NCI-H1417 treated with DMSO at 0.1 percent for 48 hours (cell line): ENCODE measurements around the gene BRIP1.
A peak's percentile ranks its signal among the peaks of the same experiment; 100 is the strongest.
"Not testable (repeated sequence)": the region's sequence is repeated elsewhere in the genome, so short reads cannot be mapped to it uniquely, and the experiment has no call there.

Experiments
- DNase-seq: peaks from one replicate; lab custom pipeline; 2025; lab: John Stamatoyannopoulos, UW

BRIP1 gene

DNA sequence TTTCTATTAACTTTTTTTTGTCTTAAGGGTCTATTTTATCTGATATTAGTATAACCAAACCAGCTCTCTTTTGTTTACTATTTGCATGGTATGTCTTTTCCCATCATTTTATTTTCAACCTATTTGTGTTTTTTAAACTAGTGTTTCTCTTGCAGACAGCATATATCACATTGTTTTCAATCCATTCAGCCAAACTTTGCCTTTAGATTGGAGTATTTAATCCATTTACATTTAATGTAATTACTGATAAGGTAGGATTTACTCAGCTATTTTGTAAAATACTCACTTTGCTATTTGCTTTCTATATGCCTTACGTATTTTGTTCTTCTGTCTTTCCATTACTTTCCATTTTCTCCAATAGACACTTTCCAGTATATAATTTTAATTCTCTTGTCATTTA, 164.3 kb downstream of the BRIP1 start:
- no peak for DNase-seq

DNA sequence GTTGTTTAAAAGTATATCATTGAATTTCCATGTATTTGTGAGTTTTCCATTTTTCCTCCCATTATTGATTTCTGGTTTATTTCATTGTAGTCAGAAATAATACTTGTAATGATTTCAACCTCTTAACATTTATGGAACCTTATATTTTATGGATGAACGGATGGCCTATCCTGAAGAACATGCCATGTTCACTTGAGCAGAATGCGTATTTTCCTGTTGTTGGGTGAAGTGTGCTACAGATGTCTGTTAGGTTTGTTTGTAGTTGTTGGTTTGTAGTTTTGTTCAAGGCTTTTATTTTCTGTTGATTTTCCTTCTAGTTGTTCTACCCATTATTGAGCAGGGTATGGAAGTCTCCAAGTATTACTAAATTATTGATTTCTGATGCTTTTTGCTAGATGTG, 165.1 kb downstream of the BRIP1 start:
- DNase-seq: no peak

DNA sequence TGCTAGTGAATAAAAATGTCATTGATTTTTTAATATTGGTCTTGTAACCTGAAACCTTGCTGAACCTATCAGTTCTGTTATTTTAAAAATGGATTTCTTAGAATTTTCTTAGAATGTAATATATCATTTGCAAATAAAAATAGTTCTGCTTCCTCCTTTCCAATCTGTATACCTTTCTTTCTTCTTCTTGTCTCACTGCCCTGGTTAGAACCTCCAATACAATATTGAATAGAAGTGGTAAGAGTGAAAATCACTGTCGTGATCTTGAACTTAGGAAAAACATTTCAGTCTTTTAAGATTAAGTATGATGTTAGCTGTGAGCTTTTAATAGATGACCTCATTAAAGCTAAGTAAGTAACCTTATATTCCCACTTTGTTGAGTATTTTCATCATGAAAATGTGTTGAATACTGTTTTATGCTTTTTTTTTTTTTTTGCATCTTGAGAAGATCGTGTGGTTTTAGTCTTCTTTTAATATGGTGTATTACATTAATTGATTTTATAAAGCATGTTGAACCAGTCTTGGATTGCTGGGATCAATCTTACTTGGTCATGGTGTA, 167.5 kb downstream of the BRIP1 start:
- no peak for DNase-seq

DNA sequence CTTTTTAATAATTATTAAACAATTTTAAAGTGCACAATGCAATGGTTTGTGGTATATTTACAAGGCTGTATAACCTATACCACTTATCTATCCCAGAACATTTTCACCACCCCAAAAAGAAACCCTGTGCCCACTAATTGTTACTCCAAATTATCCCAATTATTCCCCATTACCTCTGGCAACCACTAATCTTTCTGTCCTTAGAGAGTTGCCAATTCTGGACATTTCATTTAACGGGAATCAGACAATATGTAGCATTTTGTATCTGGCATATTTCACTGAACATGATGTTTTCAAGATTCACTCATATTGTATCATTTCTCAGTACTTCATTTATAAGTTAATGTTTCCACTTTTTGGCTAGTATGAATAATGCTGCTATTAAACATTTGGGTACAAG, 169.2 kb downstream of the BRIP1 start:
- no peak for DNase-seq

DNA sequence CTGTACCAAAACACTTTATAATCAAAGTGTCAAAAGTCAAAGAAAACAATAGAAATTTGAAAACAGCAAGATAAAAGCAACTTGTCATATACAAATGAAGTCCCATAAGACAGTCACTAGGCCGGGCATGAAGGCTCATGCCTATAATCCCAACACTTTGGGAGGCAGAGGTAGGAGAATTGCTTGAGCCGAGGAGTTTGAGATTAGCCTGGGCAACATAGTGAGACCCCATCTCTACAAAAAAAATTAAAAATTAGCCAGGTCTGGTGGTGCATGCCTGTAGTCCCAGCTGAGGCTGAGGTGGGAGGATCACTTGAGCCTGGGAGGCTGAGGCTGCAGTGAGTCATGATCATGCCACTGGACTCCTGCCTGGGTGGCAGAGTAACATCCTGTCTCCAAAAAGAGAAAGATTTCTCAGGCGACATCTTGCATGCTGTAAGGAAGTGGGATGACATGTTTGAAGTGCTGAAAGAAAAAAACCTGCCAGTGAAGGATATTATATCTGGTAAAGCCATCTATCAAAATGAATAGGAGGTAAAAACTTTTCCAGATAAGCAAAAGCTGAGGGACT, 173.6 kb downstream of the BRIP1 start:
- DNase-seq: no peak

DNA sequence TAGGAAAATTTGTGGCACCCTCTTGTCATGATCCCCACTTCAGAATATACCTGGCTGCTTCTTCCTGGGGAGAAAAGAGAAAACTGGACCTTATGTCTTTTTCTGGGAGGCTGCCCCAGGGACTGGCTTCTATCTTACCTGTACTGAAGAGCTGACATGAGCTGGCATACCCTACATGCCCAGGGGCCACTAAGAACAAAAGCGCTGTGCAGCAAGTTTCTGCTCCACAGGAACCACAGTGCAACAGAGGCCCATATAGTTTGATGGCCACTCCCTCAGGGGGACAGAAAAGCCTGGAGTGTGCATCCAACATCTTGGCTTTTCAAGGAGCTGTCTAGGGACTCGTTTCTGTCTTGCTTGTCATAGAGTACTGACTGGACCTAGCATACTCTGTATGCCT, 175.6 kb downstream of the BRIP1 start:
- DNase-seq: no peak

DNA sequence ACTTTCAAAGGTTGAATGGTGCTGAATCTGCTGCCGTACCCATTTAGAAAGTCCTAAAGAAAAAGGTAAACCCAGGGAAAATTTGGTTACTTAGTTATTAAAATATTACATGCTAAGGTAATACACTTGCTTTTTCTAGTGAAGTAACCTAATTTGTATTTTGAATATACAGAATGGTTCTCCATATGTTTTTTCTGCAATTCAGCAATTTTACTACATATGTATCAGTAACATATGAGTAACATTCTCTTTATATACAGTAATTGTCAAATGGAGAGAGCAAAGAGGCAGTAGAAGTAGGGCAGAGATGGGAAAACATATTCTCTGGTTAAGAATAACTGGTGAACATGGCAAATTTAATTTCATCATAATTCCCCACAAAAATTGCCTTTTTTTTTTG, 177.2 kb downstream of the BRIP1 start:
- no peak for DNase-seq

DNA sequence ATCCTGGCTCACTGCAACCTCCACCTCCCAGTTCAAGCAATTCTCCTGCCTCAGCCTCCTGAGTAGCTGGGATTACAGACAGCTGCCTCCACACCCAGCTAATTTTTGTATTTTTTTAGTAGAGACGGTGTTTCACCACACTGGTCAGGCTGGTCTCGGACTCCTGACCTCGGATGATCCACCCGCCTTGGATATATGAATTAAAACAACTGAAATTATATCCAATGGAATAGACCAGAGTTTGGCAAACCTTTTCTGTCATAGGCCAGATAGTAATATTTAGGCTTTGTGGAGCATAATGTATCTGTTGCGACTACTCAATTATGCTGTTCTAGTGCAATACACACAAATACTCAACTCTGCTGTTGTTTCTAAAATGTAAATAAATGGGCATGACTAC, 178.5 kb downstream of the BRIP1 start:
- DNase-seq: no peak

DNA sequence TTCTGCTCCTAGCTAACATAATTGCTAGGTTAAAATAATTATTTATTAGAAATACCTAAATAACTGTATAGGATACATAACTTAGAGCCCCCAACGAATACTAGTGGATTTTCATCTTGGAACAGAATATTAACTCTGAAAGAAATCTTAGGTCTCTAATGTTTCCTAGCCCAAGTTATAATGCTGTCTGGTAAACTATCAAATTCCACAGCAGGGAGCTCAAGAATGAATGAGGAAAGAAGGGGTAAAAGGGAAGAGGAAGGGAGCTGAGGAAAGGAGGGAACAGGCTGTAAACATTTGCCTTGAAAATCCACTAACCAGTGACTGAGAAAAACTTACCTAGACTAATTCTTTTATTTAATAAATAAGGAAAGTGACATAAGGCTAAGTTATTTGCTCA, 179.2 kb downstream of the BRIP1 start:
- DNase-seq: no peak

DNA sequence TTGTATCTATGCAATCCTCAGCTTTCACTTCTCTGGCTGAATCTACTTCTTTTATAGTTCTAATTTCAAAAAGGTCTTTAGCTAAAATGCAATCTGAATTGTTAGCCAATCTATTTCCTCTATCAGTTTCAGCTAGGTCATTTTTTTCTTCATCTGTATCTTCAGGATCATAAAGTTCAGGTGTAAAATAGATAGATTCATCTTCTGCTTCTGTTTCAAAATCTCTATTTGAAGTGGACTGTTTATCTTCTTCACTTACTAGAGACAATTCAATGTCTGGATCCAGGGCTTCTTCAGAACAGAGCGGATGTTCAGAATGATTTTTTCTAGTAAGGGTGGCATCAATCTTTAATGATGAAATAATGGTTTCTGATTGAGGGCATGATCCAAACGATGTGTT, 179.9 kb downstream of the BRIP1 start:
- no peak for DNase-seq

DNA sequence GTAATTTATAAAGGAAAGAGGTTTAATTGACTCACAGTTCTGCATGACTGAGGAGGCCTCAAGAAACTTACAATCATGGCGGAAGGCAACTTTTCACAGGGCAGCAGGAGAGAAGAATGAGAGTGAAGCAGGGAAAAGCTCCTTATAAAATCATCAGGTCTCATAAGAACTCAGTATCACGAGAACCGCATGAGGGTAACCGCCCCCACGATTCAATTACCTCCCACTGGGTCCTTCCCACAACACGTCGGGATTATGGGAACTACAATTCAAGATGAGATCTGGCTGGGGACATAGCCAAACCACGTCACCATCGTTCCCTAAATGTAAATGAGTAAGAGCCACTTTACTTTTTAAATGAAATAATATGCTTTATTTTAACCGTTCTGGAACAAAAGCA, 182.4 kb downstream of the BRIP1 start:
- no peak for DNase-seq

DNA sequence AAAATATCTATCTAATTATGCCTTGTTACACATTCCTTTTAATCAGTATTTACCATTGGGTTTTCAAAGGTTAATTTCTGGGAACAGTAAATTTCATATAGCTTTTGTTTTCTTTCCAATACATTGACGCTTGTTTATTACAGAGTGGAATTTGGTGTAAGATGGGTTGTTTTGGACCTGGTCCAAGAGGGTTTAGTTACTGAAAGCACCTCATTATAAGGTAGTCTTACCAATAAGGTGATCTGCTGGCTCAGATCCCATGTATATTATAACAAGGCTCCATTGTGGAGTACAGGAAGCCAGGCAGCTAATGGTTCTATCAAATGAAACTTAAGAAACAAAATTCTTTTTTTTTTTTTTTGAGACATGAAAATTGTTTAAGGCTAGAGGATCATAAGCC, 185.0 kb downstream of the BRIP1 start:
- no peak for DNase-seq

DNA sequence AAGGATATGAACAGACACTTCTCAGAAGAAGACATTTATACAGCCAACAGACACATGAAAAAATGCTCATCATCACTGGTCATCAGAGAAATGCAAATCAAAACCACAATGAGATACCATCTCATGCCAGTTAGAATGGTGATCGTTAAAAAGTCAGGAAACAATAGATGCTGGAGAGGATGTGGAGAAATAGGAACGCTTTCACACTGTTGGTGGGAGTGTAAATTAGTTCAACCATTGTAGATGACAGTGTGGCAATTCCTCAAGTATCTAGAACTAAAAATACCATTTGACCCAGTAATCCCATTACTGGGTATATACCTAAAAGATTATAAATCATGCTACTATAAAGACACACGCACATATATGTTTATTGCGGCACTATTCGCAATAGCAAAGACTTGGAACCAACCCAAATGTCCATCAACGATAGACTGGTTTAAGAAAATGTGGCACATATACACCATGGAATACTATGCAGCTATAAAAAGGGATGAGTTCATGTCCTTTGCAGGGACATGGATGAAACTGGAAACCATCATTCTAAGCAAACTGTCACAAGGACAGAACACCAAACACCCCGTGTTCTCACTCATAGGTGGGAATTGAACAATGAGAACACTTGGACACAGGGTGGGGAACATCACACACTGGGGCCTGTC, 186.0 kb downstream of the BRIP1 start:
- DNase-seq: not testable (repeated sequence)

DNA sequence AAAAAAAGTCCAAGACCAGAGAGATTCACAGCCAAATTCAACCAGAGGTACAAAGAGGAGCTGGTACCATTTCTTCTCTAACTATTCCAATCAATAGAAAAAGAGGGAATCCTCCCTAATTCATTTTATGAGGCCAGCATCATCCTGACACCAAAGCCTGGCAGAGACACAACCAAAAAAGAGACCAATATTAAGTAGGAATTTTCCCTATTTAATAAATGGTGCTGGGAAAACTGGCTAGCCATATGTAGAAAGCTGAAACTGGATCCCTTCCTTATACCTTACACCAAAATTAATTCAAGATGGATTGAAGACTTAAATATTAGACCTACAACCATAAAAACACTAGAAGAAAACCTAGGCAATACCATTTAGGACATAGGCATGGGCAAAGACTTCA, 186.8 kb downstream of the BRIP1 start:
- not testable (repeated sequence) for DNase-seq

DNA sequence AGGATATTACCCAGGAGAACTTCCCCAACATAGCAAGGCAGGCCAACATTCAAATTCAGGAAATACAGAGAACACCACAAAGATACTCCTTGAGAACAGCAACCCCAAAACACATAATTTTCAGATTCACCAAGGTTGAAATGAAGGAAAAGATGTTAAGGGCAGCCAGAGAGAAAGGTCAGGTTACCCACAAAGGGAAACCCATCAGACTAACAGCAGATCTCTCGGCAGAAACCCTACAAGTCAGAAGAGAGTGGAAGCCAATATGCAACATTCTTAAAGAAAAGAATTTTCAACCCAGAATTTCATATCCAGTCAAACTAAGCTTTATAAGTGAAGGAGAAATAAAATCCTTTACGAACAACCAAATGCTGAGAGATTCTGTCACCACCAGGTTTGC, 188.7 kb downstream of the BRIP1 start:
- not testable (repeated sequence) for DNase-seq

DNA sequence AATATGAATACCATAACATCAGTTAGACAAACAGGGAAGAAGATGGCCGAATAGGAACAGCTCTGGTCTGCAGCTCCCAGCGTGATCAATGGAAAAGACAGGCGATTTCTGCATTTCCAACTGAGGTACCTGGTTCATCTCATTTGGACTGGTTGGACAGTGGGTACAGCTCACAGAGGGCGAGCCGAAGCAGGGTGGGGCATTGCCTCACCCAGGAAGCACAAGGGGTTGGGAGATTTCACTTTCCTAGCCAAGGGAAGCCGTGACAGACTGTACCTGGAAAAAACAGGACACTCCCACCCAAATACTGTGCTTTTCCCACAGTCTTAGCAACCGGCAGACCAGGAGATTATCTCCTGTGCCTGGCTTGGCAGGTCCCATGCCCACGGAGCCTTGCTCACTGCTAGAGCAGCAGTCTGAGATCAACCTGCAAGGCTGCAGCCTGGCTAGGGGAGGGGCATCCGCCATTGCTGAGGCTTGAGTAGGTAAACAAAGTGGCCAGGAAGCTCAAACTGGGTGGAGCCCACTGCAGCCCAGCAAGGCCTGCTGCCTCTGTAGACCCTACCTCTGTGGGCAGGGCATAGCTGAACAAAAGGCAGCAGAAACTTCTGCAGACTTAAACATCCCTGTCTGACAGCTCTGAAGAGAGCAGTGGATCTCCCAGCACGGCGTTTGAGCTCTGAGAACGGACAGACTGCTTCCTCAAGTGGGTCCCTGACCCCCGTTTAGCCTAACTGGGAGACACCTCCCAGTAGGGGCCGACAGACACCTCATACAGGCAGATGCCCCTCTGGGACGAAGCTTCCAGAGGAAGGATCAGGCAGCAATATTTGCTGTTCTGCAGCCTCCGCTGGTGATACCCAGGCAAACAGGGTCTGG, 190.1 kb downstream of the BRIP1 start:
- DNase-seq: not testable (repeated sequence)

DNA sequence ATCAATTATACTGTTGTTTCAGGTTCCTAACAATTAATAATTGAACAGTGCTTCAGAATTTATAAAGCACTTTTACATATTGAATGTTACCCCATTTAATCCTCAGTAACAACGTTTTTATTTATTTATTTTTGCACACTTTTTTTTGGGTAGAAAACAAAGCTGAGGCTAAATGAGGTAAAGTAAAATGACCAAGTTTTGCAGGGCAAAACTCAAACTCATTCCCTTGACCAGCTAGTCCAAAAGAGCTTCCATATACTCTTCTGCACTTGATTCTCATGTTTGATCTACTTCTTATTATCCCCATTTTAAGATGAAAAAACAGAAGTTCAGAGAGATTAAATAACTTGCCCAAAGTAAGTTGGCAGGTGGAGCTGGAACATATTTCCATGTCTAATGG, 191.2 kb downstream of the BRIP1 start:
- no peak for DNase-seq

DNA sequence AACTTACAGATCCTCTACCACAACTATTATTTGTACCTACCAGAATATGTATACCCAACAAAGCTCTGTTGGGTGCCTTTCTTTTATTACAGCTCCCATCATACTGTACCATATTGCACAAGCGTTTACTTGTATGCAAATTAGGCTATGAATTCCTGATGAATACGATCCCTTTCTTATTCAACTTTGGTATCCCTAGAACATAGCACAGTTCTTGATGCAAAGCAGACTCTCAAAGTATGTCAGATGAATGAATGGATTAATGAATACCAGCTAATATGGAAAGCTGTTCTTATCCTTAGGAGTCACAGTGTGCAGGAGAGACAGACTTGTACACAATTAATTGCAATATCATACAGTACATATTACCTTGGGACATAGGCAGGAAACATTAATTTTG, 192.6 kb downstream of the BRIP1 start:
- no peak for DNase-seq

DNA sequence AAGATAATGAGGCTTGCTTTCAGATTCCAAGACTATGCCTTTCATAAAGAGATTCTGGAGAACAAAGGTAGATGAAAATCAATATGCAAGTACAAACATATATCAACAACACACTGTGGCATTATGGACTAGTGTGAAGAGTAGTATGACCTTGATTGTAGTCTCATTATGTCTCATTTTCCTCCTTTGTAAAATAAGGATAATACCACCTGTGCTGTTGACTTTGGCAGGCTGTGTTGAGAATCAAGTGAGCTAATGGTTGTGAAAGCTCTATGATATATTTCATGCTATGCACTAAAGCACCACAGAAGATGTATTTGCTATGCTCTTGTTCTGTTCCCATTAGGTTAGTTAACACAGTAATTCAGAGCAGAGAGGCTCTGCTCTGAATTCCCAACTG, 193.8 kb downstream of the BRIP1 start:
- peak; percentile 21 for DNase-seq

DNA sequence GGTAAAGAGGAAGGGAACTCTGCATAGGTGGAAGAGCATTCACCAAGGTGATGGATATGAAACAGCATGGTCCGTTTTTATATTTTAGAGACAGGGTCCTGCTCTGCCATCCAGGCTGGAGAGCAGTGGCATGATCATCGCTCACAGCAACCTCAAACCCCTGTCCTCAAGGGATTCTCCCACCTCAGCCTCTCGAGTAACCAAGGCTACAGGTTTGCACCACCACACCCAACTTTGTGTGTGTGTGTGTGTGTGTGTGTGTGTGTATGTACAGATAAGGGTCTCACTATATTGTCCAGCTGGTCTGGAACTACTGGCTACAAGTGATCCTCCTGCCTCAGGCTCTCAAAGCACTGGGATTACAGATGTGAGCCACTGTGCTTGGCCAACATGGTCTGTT, 194.8 kb downstream of the BRIP1 start:
- no peak for DNase-seq

DNA sequence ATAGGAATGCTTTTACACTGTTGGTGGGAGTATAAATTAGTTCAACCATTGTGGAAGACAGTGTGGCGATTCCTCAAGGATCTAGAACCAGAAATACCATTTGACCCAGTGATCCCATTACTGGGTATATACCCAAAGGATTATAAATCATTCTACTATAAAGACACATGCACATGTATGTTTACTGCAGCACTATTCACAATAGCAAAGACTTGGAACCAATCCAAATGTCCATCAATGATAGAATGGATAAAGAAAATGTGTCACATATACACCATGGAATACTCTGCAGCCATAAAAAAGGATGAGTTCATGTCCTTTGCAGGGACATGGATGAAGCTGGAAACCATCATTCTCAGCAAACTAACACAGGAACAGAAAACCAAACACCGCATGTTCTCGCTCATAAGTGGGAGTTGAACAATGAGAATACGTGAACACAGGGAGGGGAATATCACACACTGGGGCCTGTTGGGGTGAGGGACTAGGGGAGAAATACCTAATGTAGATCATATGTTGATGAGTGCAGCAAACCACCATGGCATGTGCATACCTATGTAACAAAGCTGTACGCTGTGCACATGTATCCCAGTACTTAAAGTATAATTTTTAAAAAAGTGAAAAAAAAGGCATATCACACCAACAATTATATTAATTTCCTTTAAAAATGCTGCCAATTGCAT, 196.8 kb downstream of the BRIP1 start:
- DNase-seq: not testable (repeated sequence)

DNA sequence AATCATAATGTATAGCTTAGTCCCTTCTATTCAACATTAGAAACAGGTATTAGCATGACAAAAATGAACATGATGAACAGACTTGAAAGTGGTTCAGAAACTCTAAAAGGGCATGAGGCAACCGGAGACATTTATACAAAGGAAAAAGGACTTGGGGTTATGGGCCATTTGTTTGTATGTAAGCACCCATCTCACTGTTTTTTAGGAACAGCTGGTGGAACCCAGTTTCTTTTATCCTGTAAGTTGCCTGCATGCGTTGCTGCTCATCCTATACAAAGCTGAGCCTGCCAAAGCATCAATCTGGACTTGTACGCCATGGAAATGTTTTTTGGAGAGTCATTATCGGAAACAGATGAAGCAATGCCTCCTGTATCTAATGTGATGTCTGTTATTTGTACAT, 200.0 kb downstream of the BRIP1 start:
- DNase-seq: no peak
